K562 (cell line): ENCODE results near the gene MACROD2. TPM values are rescaled to one million over a fixed set of nuclear protein-coding genes. Genes with fewer than 3 reads are reported as not detected.

Experiments
- ATAC-seq: fragments of 200-7000 bp; cut with Tn5 transposase; 3 replicates; pipeline ENCODE4 v1.9.1; 2020; ENCODE audit warnings: moderate library complexity
- BruUV-seq: library from RNA; stranded (reverse); fragments of 400-500 nt; replicated peaks from 2 replicates; lab custom pipeline; 2021; lab: Mats Ljungman, UMichigan
- CTCF ChIA-PET: fragments of 300-600 bp; formaldehyde crosslinking; extraction: SDS; loops from one replicate; lab custom pipeline; 2021; ENCODE audit warnings: low intra/inter-chr PET ratio; lab: Yijun Ruan, JAX
- POLR2A ChIA-PET: fragments of 300-600, 350-650 bp; sonication (Branson Sonifier 250); formaldehyde crosslinking; extraction: SDS; loops from one replicate; lab custom pipeline; 2021; ENCODE audit warnings: antibody characterized with exemption, inconsistent platforms; lab: Yijun Ruan, JAX
- DNase-seq, 4 experiments: peaks; one replicate each; pipeline versions ENCODE4 v3.0.0 to v3.0.0-alpha.2; 2011 to 2018; ENCODE audit warnings: low spot score in 3 of 4, mixed read lengths in 3 of 4; ENCODE audit errors: extremely low read depth in 1 of 4
- FAIRE-seq: peaks from 2 replicates; lab custom pipeline; 2011; peaks lifted over from hg19 to GRCh38; lab: Jason Lieb, UNC
- H2AFZ ChIP-seq: 2 replicates; pipeline ENCODE4 v1.6.0; 2011; ENCODE audit warnings: low read depth, low read length, control low read depth, inconsistent platforms
- H3K27ac ChIP-seq: fragments of 200-600 bp; 3 replicates; pipeline ENCODE4 v1.8.0; 2011; ENCODE audit warnings: low read depth, mild to moderate bottlenecking, control low read depth, inconsistent platforms, low read length, moderate library complexity, mixed read lengths; ENCODE audit errors: extremely low read depth
- H3K27me3 ChIP-seq, 2 experiments: fragments of 300-600 bp in 1 of 2; 2 replicates in 1 of 2; 3 replicates in 1 of 2; pipeline versions ENCODE4 v1.6.0 to v1.8.0; 2011; ENCODE audit warnings: inconsistent platforms in 2 of 2, low read length in 2 of 2, mild to moderate bottlenecking in 1 of 2, mixed read lengths in 1 of 2, moderate library complexity in 1 of 2; ENCODE audit not compliant: control insufficient read depth in 2 of 2, insufficient read depth in 2 of 2
- H3K36me3 ChIP-seq: fragments of 300-600 bp; 3 replicates; pipeline ENCODE4 v1.8.0; 2011; ENCODE audit warnings: mild to moderate bottlenecking, low read length, inconsistent platforms; ENCODE audit not compliant: control insufficient read depth, insufficient read depth
- H3K4me1 ChIP-seq, 2 experiments: fragments of 200-600 bp in 1 of 2; replicated peaks in 1 of 2; 2 replicates in 1 of 2; 3 replicates in 1 of 2; pipeline versions ENCODE4 v1.5.1 to v1.8.0; 2011; ENCODE audit warnings: inconsistent platforms in 2 of 2, low read length in 2 of 2, mild to moderate bottlenecking in 1 of 2, mixed read lengths in 1 of 2, moderate library complexity in 1 of 2; ENCODE audit not compliant: control insufficient read depth in 2 of 2, insufficient read depth in 2 of 2
- H3K4me2 ChIP-seq: 2 replicates; pipeline ENCODE4 v1.6.1; 2011; ENCODE audit warnings: low read length, control low read depth, inconsistent platforms, mixed read lengths; ENCODE audit not compliant: insufficient read depth
- H3K4me3 ChIP-seq: fragments of 200-600 bp; sonication (generic), shearing (Covaris generic); 2 replicates; pipeline ENCODE4 v1.5.1; 2016; ENCODE audit warnings: control low read depth, inconsistent platforms
- H3K79me2 ChIP-seq: fragments of 200-600 bp; 3 replicates; pipeline ENCODE4 v1.8.0; 2011; ENCODE audit warnings: low read length, inconsistent platforms; ENCODE audit not compliant: control insufficient read depth, insufficient read depth
- H3K9ac ChIP-seq, 2 experiments: 2 replicates each; pipeline versions ENCODE4 v1.6.0 to v1.6.1; 2011; ENCODE audit warnings: low read depth in 2 of 2, low read length in 2 of 2, control low read depth in 1 of 2, inconsistent platforms in 1 of 2, mild to moderate bottlenecking in 1 of 2, mixed read lengths in 1 of 2; ENCODE audit not compliant: insufficient read depth in 1 of 2
- H3K9me1 ChIP-seq: one replicate; pipeline ENCODE4 v1.6.0; 2011; ENCODE audit warnings: inconsistent platforms, mild to moderate bottlenecking, low read length, moderate library complexity; ENCODE audit not compliant: control insufficient read depth, insufficient read depth
- H3K9me3 ChIP-seq: replicated peaks from 2 replicates; pipeline ENCODE4 v1.5.1; 2011; ENCODE audit warnings: low read depth, low read length, inconsistent platforms; ENCODE audit not compliant: control insufficient read depth, insufficient read depth
- H4K20me1 ChIP-seq: replicated peaks from 2 replicates; pipeline ENCODE4 v1.6.1; 2011; ENCODE audit warnings: low read length, inconsistent platforms, mixed read lengths; ENCODE audit not compliant: control insufficient read depth, insufficient read depth
- ATF4 ChIP-seq: fragments of 450-650 bp; formaldehyde crosslinking; IDR thresholded peaks from 2 replicates; pipeline ENCODE4 v1.4.0; 2022; ENCODE audit warnings: mild to moderate bottlenecking, moderate library complexity
- FIP1L1 ChIP-seq: fragments of 200-400 bp; formaldehyde crosslinking; IDR thresholded peaks from 2 replicates; pipeline ENCODE4 v1.6.1; 2018; ENCODE audit warnings: mild to moderate bottlenecking, low read depth, low read length; ENCODE audit not compliant: poor library complexity, severe bottlenecking
- PCBP2 ChIP-seq: fragments of 200-400 bp; formaldehyde crosslinking; IDR thresholded peaks from 2 replicates; pipeline ENCODE4 v1.6.1; 2018; ENCODE audit warnings: low read length, low read depth, mild to moderate bottlenecking, moderate library complexity; ENCODE audit not compliant: poor library complexity, severe bottlenecking
- POLR3A ChIP-seq: IDR thresholded peaks from 2 replicates; pipeline ENCODE4 v1.6.1; 2011; ENCODE audit warnings: borderline replicate concordance, mild to moderate bottlenecking, moderate library complexity; ENCODE audit not compliant: insufficient read length, insufficient read depth; ENCODE audit errors: extremely low read depth
- RAD21 ChIP-seq, 2 experiments: fragments of 250-450 bp in 1 of 2; fragments of 450-650 bp in 1 of 2; sonication (Bioruptor Pico) in 1 of 2; formaldehyde crosslinking in 1 of 2; IDR thresholded peaks in 1 of 2; conservative IDR thresholded peaks in 1 of 2; 2 replicates each; pipeline versions ENCODE4 v1.4.0 to v1.8.0; 2020 to 2022; ENCODE audit warnings: mild to moderate bottlenecking in 2 of 2, moderate library complexity in 1 of 2
- RBM22 ChIP-seq: fragments of 200-400 bp; formaldehyde crosslinking; IDR thresholded peaks from 2 replicates; pipeline ENCODE4 v1.6.1; 2018; ENCODE audit warnings: low read length, low read depth; ENCODE audit not compliant: poor library complexity, severe bottlenecking
- XRCC5 ChIP-seq: fragments of 200-400 bp; formaldehyde crosslinking; IDR thresholded peaks from 2 replicates; pipeline ENCODE4 v1.6.1; 2017; ENCODE audit warnings: low read depth, mild to moderate bottlenecking, low read length
- ZNF655 ChIP-seq: fragments of 250-450 bp; sonication (Bioruptor Pico); IDR thresholded peaks from 2 replicates; pipeline ENCODE4 v1.5.0; 2021
- WGBS: fragments of 100-300 bp; shearing (Covaris generic); methylation state at CpG from one replicate; pipeline ENCODE4 v1.1.6; 2016; ENCODE audit warnings: low coverage, mixed read lengths; ENCODE audit not compliant: insufficient coverage; ENCODE audit errors: missing lambda C conversion rate; 5-methylcytosine and 5-hydroxymethylcytosine counted together
- in situ Hi-C: fragments of 300-500 bp; cut with MboI; formaldehyde crosslinking; loops from 4 replicates; pipeline ENCODE4 v1.15.0; 2018; ENCODE audit warnings: inconsistent platforms, mixed read lengths
- intact Hi-C: fragments of 100-400 bp; cut with micrococcal nuclease; formaldehyde crosslinking; loops from 2 replicates; pipeline ENCODE4 v1.14.2; 2022
- polyA plus RNA-seq, 8 experiments: library from polyadenylated mRNA; depleted of rRNA in 4 of 8; stranded (reverse) in 5 of 8; unstranded in 3 of 8; fragments of >200 nt; fragmentation: Nextera tagmentation in 2 of 8; fragmentation: Illumina TruSeq in 1 of 8; extraction: Ambion mirVana in 2 of 8; extraction: Trizol in 1 of 8; gene quantifications; 2 replicates each; pipeline versions ENCODE4 v1.2.1 to v1.2.3, GENCODE V29; 2011 to 2014; ENCODE audit warnings: inconsistent platforms in 1 of 8, missing spikeins in 1 of 8
- total RNA-seq, 7 experiments: library from RNA; depleted of rRNA in 6 of 7; stranded (reverse); fragments of >200 nt in 6 of 7; fragmentation: Illumina TruSeq in 2 of 7; extraction: Trizol in 2 of 7; gene quantifications; 2 replicates each; pipeline versions ENCODE4 v1.2.1 to v1.2.3, GENCODE V29; 2011 to 2021; ENCODE audit warnings: low replicate concordance in 1 of 7
- TF ChIP-seq, protein P1 (sequence below): fragments of 250-450 bp; sonication (Bioruptor Pico); IDR thresholded peaks from 2 replicates; pipeline ENCODE4 v1.8.0; 2022; ENCODE audit warnings: inconsistent platforms

Gene MACROD2
- total and polyA plus RNA-seq, 9 of the 15 experiments (the other 6 are each of a cell fraction or from before 2014, with no cell fraction given) = not detected

DNA sequence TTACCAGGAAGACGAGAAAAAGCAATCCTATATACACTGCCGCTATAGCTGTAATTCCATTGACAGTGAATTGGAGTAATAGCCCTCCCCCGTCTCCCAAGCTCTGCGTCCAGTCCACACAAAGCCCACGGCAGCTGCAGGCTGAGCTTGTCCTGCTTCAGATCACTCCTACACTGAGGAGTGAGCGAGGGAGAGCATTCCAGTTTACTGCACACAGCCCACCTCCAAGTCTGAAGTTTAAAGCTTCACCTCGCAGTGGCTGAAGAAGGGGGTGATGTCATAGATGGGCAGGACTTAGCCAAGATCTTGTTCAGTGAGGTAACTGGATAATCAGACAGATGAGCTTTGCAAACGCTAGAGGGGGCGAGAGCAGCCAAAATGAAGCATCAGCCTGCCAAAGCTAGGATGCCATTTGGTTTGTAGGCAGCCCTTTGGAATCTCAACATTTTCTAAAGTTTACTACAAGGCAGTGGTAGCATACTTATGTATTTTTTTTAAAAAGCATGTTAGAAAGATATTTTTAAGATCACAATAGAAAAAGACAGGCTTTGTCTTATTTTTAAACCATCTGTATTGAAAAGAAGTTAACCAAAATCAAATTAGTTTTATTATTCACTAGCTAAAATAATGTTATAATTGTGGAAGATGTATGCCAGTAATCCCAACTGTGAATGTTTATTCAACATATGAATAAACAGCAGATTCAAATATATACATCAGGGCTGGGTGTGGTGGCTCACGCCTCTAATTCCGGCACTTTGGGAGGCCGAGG is 342.3 kb downstream of the MACROD2 start, which contains the start of gene FLRT3:
Gene FLRT3 (minus strand): TSS at position 213 of the 772 bp plus-strand sequence. CDS start 10,106 bp downstream, outside the sequence.
- 0% methylated on average over 6 of the region's 12 CpGs for WGBS
- intact Hi-C loops (no loop called here), in situ Hi-C loops (no loop called here)
- H3K36me3 ChIP-seq = no peaks in the 10 kb centered on the region
- H3K79me2 ChIP-seq = no peaks in the 10 kb centered on the region
- no peaks in the 10 kb centered on the region for H4K20me1 ChIP-seq
- H3K9ac ChIP-seq = no peak within 1 kb of the TSS
- FAIRE-seq = no peak
- H3K4me2 ChIP-seq = no peak within 1 kb of the TSS
- H3K4me1 ChIP-seq = no peaks in the 10 kb centered on the region
- CTCF ChIA-PET = no interaction called here
- ATAC-seq = no peak
- POLR2A ChIA-PET = no interaction called here
- H3K27ac ChIP-seq = no peak within 1 kb of the TSS
- TF ChIP-seq RBM22 (no peak), RAD21 (CRISPR knock-in tag; conservative IDR thresholded peaks at IDR 0.05 in 1 of 2, IDR thresholded peaks at IDR 0.05 in 1 of 2) (0 out of 4 replicates have a peak, but pooled peaks of 1 of the 2 experiments have one; percentile 11)
- H3K27me3 ChIP-seq = no peaks in the 10 kb centered on the region
- H3K9me3 ChIP-seq = no peaks in the 10 kb centered on the region
- no peak within 1 kb of the TSS for H3K4me3 ChIP-seq
- no TSS peak for BruUV-seq
- H3K9me1 ChIP-seq = no peaks in the 10 kb centered on the region
- no peak within 1 kb of the TSS for H2AFZ ChIP-seq
- peak in 1 of 4 experiments; percentile 4 for DNase-seq

GRCh38 chr20:14341801-14342200 is 346.5 kb downstream of the MACROD2 start:
- intact Hi-C loops = no loop called here
- in situ Hi-C loops = no loop called here
- no peak for DNase-seq
- POLR2A ChIA-PET = no interaction called here
- H3K4me1 ChIP-seq = no peaks in the 10 kb centered on the region
- H3K27ac ChIP-seq = no peak overlapping the region
- no peak for FAIRE-seq
- no peak overlapping the region for H2AFZ ChIP-seq
- H3K79me2 ChIP-seq = no peaks in the 10 kb centered on the region
- ATAC-seq = no peak
- 0% methylated on average over 3 of the region's 4 CpGs for WGBS
- H3K9me1 ChIP-seq = no peaks in the 10 kb centered on the region
- H3K36me3 ChIP-seq = no peaks in the 10 kb centered on the region
- no peak overlapping the region for H3K4me2 ChIP-seq
- no peaks in the 10 kb centered on the region for H3K9me3 ChIP-seq
- H4K20me1 ChIP-seq = no peaks in the 10 kb centered on the region
- H3K4me3 ChIP-seq = no peak overlapping the region
- CTCF ChIA-PET = no interaction called here
- BruUV-seq = no TSS peak
- H3K27me3 ChIP-seq = no peaks in the 10 kb centered on the region
- H3K9ac ChIP-seq = no peak overlapping the region
- TF ChIP-seq FIP1L1 (no peak), ATF4 (CRISPR knock-in tag) (no peak), PCBP2 (no peak), POLR3A (no peak), XRCC5 (no peak), ZNF655 (no peak)
- TF ChIP-seq, protein P1, sequence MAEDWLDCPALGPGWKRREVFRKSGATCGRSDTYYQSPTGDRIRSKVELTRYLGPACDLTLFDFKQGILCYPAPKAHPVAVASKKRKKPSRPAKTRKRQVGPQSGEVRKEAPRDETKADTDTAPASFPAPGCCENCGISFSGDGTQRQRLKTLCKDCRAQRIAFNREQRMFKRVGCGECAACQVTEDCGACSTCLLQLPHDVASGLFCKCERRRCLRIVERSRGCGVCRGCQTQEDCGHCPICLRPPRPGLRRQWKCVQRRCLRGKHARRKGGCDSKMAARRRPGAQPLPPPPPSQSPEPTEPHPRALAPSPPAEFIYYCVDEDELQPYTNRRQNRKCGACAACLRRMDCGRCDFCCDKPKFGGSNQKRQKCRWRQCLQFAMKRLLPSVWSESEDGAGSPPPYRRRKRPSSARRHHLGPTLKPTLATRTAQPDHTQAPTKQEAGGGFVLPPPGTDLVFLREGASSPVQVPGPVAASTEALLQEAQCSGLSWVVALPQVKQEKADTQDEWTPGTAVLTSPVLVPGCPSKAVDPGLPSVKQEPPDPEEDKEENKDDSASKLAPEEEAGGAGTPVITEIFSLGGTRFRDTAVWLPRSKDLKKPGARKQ (CRISPR knock-in tag) = no peak
